Nephron (organoid): ENCODE data around the gene TMEM144.

ENCODE experiments used
- H3K27ac Mint-ChIP-seq, 3 experiments: 2 replicates each; pipeline ENCODE4 v1.8.0; 2020; ENCODE audit warnings: mixed read lengths in 3 of 3, mild to moderate bottlenecking in 2 of 3, moderate library complexity in 1 of 3
- H3K27me3 Mint-ChIP-seq: 2 replicates; pipeline ENCODE4 v1.8.0; 2021; ENCODE audit warnings: low read depth, mild to moderate bottlenecking, moderate library complexity, mixed read lengths
- H3K36me3 Mint-ChIP-seq: 2 replicates; pipeline ENCODE4 v1.8.0; 2020; ENCODE audit warnings: low read depth, mixed read lengths
- H3K4me1 Mint-ChIP-seq: 2 replicates; pipeline ENCODE4 v1.8.0; 2020; ENCODE audit warnings: mixed read lengths
- H3K4me3 Mint-ChIP-seq, 3 experiments: 2 replicates each; pipeline ENCODE4 v1.8.0; 2020; ENCODE audit warnings: mild to moderate bottlenecking in 3 of 3, mixed read lengths in 3 of 3, moderate library complexity in 2 of 3
- H3K9me3 Mint-ChIP-seq: 2 replicates; pipeline ENCODE4 v1.8.0; 2020; ENCODE audit warnings: mixed read lengths
- TF ChIP-seq, protein P1 (sequence below), 3 experiments: fragments of 200-600 bp; sonication (generic); IDR thresholded peaks; one replicate each; pipeline ENCODE4 v1.5.0; 2021; ENCODE audit warnings: antibody characterized with exemption in 3 of 3; ENCODE audit not compliant: unreplicated experiment in 3 of 3

TMEM144 gene

DNA sequence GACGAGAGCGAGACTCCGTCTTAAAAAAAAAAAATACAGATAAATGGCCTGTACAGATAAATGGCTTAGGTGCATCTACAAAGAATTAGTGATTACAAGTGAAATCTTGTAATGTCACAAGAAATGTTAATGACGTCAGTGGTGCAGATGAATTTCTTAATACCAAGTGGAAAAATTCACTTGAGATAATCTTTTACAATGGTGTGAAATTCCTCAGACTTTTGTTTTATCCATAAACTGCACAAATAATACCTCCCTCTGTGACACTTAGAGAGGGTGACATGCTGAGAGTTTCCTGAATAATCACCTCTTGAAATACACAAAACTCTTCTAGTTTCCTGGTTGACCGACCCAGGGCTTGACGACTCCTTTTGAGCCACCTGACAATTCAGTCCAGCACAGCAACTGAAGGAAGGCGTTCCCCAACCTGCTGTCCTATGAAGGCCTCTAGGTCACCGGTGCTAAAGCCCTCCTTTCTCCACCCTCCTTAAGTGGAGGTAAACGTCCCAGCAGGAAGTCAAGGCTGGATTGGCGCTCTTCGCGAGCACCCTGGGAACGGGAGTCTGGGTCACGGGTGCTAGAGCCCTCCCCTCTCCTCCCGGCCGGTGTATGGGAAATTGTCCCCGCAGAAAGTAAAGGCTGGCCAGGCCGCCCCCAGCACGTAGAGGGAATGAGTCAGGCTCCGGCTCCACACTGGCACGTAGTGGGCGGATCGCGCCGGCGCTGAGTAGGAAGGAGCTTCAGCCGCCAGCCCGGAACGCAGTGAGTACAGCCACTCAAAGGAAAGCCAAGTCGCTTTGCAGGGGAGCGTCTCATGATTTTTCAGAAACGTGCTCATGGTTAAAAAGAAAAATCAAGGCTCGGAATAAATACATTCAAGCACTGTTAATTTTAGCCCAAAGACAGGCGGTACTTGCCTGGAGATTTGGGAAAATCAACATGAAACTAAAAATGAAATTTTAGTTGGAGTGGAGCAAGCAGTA lies at the start of gene TMEM144:
TSS of gene TMEM144 (plus strand) at position 662 of the 983 bp plus-strand sequence. CDS start 2,182 bp downstream, outside the sequence.
- H3K27ac Mint-ChIP-seq, result peak within 1 kb of the TSS; percentile 78 to 94 (median 83)
- H3K4me1 Mint-ChIP-seq, result peaks cover 20% of the 10 kb centered on the region
- peak within 1 kb of the TSS; percentile 85 to 91 (median 87) for H3K4me3 Mint-ChIP-seq
- TF ChIP-seq, protein P1, sequence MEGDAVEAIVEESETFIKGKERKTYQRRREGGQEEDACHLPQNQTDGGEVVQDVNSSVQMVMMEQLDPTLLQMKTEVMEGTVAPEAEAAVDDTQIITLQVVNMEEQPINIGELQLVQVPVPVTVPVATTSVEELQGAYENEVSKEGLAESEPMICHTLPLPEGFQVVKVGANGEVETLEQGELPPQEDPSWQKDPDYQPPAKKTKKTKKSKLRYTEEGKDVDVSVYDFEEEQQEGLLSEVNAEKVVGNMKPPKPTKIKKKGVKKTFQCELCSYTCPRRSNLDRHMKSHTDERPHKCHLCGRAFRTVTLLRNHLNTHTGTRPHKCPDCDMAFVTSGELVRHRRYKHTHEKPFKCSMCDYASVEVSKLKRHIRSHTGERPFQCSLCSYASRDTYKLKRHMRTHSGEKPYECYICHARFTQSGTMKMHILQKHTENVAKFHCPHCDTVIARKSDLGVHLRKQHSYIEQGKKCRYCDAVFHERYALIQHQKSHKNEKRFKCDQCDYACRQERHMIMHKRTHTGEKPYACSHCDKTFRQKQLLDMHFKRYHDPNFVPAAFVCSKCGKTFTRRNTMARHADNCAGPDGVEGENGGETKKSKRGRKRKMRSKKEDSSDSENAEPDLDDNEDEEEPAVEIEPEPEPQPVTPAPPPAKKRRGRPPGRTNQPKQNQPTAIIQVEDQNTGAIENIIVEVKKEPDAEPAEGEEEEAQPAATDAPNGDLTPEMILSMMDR (IDR thresholded peaks at IDR 0.05; ENCODE audit: unreplicated experiment in 3 of 3), result no peak
- peaks cover 3% of the 10 kb centered on the region for H3K9me3 Mint-ChIP-seq
- H3K36me3 Mint-ChIP-seq, result no peaks in the 10 kb centered on the region
- H3K27me3 Mint-ChIP-seq, result no peaks in the 10 kb centered on the region

- Mint-ChIP-seq H3K4me3 (peak overlapping the region in 2 of 3 experiments; percentile 4 to 33), H3K27ac (peak overlapping the region; percentile 35 to 68 (median 48)), H3K9me3 (no peaks in the 10 kb centered on the region), H3K4me1 (peaks cover 60% of the 10 kb centered on the region), H3K36me3 (peaks cover 14% of the 10 kb centered on the region), H3K27me3 (no peaks in the 10 kb centered on the region)
- TF ChIP-seq, protein P1 (IDR thresholded peaks at IDR 0.05; ENCODE audit: unreplicated experiment in 3 of 3), result no peak
Measured at GRCh38 chr4:158161551-158162354, 48.5 kb upstream of the TMEM144 start.

- peaks cover 13% of the 10 kb centered on the region for H3K36me3 Mint-ChIP-seq
- H3K27me3 Mint-ChIP-seq, result no peaks in the 10 kb centered on the region
- peaks cover 65% of the 10 kb centered on the region for H3K4me1 Mint-ChIP-seq
- no peaks in the 10 kb centered on the region for H3K9me3 Mint-ChIP-seq
- TF ChIP-seq, protein P1 (IDR thresholded peaks at IDR 0.05; ENCODE audit: unreplicated experiment in 3 of 3), result no peak
- peak overlapping the region in 1 of 3 experiments; percentile 27 for H3K4me3 Mint-ChIP-seq
- peak overlapping the region in 2 of 3 experiments; percentile 8 to 35 for H3K27ac Mint-ChIP-seq
Measured at GRCh38 chr4:158162631-158163030, 47.7 kb upstream of the TMEM144 start.

GRCh38 chr4:158163941-158164767 lies 46.1 kb upstream of the TMEM144 start:
- Mint-ChIP-seq H3K4me1 (peaks cover 57% of the 10 kb centered on the region), H3K4me3 (peak overlapping the region; percentile 46 to 96 (median 71)), H3K27me3 (no peaks in the 10 kb centered on the region), H3K9me3 (no peaks in the 10 kb centered on the region), H3K36me3 (peaks cover 13% of the 10 kb centered on the region), H3K27ac (peak overlapping the region; percentile 78 to 94 (median 78))
- TF ChIP-seq, protein P1 (IDR thresholded peaks at IDR 0.05; ENCODE audit: unreplicated experiment in 3 of 3), result no peak

DNA sequence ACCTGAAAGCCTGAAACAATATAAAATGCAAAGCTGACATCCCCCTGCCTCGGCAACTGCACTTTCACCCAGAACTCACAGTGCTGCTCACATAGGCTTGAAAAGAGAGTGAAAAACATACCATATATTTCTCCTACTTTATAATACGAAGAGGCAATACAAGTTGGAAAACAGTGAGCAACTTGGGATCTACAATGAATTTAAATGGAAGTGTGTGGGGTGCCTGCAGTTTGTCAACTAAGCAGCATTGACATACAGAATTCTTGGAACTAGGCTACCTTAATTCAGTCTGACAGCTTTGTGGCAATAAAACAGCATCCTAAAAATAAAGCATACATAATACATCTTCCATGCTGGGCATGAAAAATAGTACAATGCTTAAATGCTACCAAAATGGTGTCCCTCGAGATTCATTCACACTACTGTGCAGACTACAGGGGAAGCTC lies 45.5 kb upstream of the TMEM144 start:
- no peaks in the 10 kb centered on the region for H3K9me3 Mint-ChIP-seq
- H3K4me1 Mint-ChIP-seq, result peaks cover 51% of the 10 kb centered on the region
- H3K27ac Mint-ChIP-seq, result peak overlapping the region; percentile 76 to 94 (median 78)
- H3K36me3 Mint-ChIP-seq, result peaks cover 13% of the 10 kb centered on the region
- TF ChIP-seq, protein P1 (IDR thresholded peaks at IDR 0.05; ENCODE audit: unreplicated experiment in 3 of 3), result no peak
- H3K4me3 Mint-ChIP-seq, result peak overlapping the region; percentile 46 to 96 (median 71)
- no peaks in the 10 kb centered on the region for H3K27me3 Mint-ChIP-seq
